SK-N-MC (cell line): ENCODE results near the gene SMC6.

Experiments
- DNase-seq: peaks from one replicate; pipeline ENCODE4 v3.0.0-alpha.2; 2011; ENCODE audit warnings: low read depth, low spot score
- H3K27ac ChIP-seq: fragments of 200-600 bp; sonication (generic); 2 replicates; pipeline ENCODE4 v1.5.1; 2016; ENCODE audit warnings: mixed run types
- H3K36me3 ChIP-seq: fragments of 200-600 bp; sonication (generic); 2 replicates; pipeline ENCODE4 v1.6.1; 2017; ENCODE audit warnings: antibody characterized with exemption, low read length, mixed read lengths; ENCODE audit not compliant: insufficient read depth
- H3K4me3 ChIP-seq: fragments of 200-600 bp; sonication (generic); 2 replicates; pipeline ENCODE4 v1.5.1; 2016
- H3K9ac ChIP-seq: fragments of 200-600 bp; sonication (generic); 2 replicates; pipeline ENCODE4 v1.8.0; 2017; ENCODE audit warnings: mixed run types, mixed read lengths; ENCODE audit not compliant: insufficient read length
- H3K9me3 ChIP-seq: fragments of 200-600 bp; sonication (generic); 2 replicates; pipeline ENCODE4 v1.6.1; 2017; ENCODE audit warnings: low read depth, mild to moderate bottlenecking, antibody characterized with exemption, low read length, moderate library complexity, mixed read lengths
- EZH2 ChIP-seq: fragments of 200-600 bp; sonication (generic); IDR thresholded peaks from one replicate; pipeline ENCODE4 v1.6.1; 2017; ENCODE audit warnings: antibody characterized with exemption
- FOXP2 ChIP-seq: optimal IDR thresholded peaks from 2 replicates; pipeline ENCODE3; 2011; ENCODE audit warnings: mild to moderate bottlenecking, moderate library complexity; ENCODE audit not compliant: insufficient read depth; ENCODE audit errors: extremely low read length, control extremely low read depth
- POLR2AphosphoS5 ChIP-seq: IDR thresholded peaks from 2 replicates; pipeline ENCODE4 v1.6.1; 2012; ENCODE audit warnings: mild to moderate bottlenecking, low read depth, low read length, borderline replicate concordance

SMC6 gene

DNA sequence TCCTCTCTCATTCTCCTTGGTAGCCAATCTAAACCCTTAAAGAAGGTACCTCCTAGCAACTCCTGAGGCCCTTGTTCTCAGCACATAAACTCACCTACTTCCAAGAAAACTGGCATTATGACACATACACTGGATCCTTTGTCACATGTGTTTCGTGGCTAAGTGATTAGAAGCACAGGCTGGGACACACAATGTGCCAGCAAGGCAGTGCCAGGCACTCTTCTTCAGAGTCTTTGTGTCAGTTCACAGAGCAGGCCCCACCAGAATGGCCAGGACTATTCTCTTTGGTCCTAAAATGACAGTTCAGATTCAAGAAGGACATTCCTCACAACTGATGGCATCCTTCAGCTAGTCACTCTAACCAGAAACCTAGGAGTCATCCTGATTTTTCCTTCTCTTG is 40.3 kb downstream of the SMC6 start:
- Histone ChIP-seq H3K27ac (no peak overlapping the region), H3K9ac (no peak overlapping the region), H3K9me3 (no peaks in the 10 kb centered on the region), H3K36me3 (peaks cover 63% of the 10 kb centered on the region), H3K4me3 (no peak overlapping the region)
- TF ChIP-seq POLR2AphosphoS5 (no peak), FOXP2 (no peak), EZH2 (no peak)
- DNase-seq: no peak

DNA sequence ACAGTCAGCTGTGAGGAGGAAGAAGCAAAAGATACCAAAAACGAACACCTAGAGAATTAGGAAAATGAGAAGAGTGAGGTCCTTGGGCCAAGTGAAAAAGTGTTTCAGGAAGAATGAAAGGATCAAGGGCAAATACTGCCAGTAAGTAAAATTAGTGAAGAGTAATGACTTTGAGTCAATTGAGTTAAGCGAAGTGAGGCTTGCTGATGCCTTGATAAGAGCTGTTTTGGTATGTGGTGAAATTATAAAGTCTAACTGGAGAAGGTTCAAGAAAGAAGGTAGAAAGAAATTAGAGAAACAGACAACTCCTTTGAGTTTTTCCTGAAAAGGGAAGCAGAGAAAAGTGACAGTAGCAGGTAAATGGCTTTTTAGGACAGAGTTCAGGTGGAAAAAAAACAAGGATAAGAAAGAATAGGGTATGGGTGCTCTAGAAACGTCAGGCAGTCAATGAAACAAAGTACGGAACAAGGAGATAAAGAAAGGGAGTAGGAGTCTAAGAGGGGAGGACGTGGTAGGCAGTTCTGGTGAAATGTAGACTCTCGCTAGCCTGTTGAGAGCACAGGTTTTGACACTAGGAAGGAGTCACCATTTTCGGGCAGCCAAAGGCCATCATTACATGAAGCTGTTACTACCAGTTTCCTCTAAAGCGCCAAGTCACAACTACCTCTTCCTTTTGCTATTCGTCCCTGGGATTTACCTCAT is 42.9 kb downstream of the SMC6 start:
- H3K9me3 ChIP-seq: no peaks in the 10 kb centered on the region
- peaks cover 60% of the 10 kb centered on the region for H3K36me3 ChIP-seq
- H3K4me3 ChIP-seq: no peak overlapping the region
- no peak for DNase-seq
- H3K9ac ChIP-seq: no peak overlapping the region
- H3K27ac ChIP-seq: no peak overlapping the region
- TF ChIP-seq FOXP2 (no peak), EZH2 (no peak), POLR2AphosphoS5 (no peak)

DNA sequence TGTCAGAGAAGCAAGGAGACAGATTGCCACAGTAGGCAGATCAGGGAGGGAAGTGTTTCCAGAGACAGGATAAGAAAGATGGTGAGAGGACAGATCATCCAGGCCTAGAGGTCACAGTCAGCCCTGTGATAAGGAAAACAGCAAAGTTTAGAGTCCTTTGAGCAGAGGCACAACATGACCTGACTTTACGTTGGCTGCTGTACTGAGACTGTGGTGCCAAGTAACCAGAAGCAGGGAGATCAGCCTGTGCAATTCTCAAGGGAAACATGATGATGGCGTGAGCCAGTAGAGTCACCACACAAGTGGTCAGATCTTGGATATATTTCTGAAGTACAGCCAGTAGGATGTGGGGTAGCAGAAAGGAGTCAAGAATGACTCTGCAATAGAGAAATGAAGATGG is 43.7 kb downstream of the SMC6 start:
- H3K36me3 ChIP-seq: peaks cover 63% of the 10 kb centered on the region

DNA sequence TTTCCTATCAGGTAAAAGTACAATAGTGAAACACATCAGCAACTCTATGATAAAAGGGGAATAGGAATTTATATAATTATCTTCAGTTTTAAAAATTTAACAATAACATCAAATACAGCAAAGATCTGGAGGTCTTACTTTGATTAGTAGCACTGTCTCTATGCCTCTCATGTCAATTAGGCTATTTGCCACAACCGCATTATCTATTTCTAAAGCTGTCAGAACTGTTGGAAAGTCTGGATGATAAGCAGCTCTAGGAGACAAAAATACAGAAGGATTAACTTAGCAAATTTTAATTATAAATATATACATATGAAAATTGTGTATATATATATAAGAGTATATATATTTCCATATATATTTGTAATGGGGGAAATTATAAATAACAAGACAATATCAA is 45.1 kb downstream of the SMC6 start:
- Histone ChIP-seq H3K9me3 (no peaks in the 10 kb centered on the region), H3K9ac (no peak overlapping the region), H3K4me3 (no peak overlapping the region), H3K27ac (no peak overlapping the region), H3K36me3 (peaks cover 58% of the 10 kb centered on the region)
- DNase-seq: no peak
- no peak for TF ChIP-seq EZH2
- no peak for TF ChIP-seq FOXP2
- no peak for TF ChIP-seq POLR2AphosphoS5

More for the DNA sequence above, 43.7 kb downstream of the SMC6 start:
- Histone ChIP-seq H3K9me3 (no peaks in the 10 kb centered on the region), H3K27ac (no peak overlapping the region), H3K9ac (no peak overlapping the region), H3K4me3 (no peak overlapping the region)
- no peak for TF ChIP-seq FOXP2
- TF ChIP-seq EZH2: no peak
- TF ChIP-seq POLR2AphosphoS5: no peak
- no peak for DNase-seq

DNA sequence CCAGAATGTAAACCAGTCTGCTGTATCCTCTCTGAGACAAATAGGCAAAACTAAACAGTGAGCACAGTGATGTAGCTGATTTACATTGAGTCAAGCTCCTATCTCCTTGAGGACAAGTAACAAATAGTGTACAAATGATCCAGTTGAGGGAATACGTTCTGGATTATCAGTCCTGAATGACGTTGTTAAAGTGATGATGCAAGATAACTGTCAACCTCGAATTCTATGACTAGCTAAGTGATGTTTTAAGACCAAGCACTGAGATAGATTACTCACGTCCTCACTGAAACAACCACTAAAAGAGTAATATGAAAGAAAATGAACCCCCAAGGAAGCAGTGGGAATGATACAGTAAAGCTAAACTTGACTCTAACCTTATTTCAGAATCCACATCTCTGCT is 46.8 kb downstream of the SMC6 start:
- H3K9me3 ChIP-seq: no peaks in the 10 kb centered on the region
- TF ChIP-seq EZH2: no peak
- no peak for TF ChIP-seq POLR2AphosphoS5
- TF ChIP-seq FOXP2: no peak
- H3K36me3 ChIP-seq: peaks cover 57% of the 10 kb centered on the region
- no peak overlapping the region for H3K27ac ChIP-seq
- no peak overlapping the region for H3K9ac ChIP-seq
- H3K4me3 ChIP-seq: no peak overlapping the region
- DNase-seq: no peak

DNA sequence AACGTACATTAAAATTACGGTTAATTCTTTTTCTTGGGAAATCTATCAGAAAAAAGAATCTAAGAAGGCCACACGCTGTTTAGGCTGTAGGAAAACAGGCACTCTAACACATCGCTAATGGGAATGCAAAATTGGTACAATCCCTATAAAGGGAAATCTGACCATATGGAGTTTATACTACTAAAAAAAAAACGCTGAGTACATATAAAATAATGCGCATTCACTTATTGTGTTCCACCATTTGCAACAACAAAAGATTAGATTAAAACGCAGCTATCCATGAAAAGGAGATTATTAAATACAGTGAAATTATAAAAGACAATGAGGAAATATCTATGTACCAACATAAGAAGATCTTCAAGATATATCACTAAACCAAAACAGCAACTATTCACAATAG is 62.8 kb downstream of the SMC6 start:
- no peak overlapping the region for H3K27ac ChIP-seq
- H3K9ac ChIP-seq: no peak overlapping the region
- TF ChIP-seq POLR2AphosphoS5 (no peak), FOXP2 (no peak), EZH2 (no peak)
- no peaks in the 10 kb centered on the region for H3K9me3 ChIP-seq
- H3K36me3 ChIP-seq: peaks cover 70% of the 10 kb centered on the region
- H3K4me3 ChIP-seq: no peak overlapping the region
- DNase-seq: no peak

DNA sequence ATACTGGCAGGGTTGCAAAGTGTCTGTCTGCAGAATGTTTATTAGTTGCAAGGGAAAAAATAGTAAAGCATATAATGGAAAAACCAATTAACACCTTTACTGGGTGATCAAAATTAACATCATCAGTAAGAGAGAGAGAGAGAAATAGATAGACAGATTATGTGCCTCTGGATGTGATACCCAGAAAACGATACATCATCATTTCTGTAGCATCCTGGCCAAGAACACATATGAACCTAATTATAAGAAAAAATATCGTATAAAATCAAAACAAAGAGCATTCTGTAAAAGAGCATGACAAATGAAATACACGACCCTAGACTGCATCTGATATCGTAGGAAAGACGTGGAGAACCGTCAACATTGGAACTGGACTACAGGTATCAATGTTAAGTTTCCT is 64.6 kb downstream of the SMC6 start:
- H3K27ac ChIP-seq: no peak overlapping the region
- no peak for DNase-seq
- H3K9ac ChIP-seq: no peak overlapping the region
- H3K36me3 ChIP-seq: peaks cover 56% of the 10 kb centered on the region
- no peak for TF ChIP-seq FOXP2
- TF ChIP-seq POLR2AphosphoS5: no peak
- no peak for TF ChIP-seq EZH2
- H3K4me3 ChIP-seq: no peak overlapping the region
- no peaks in the 10 kb centered on the region for H3K9me3 ChIP-seq

DNA sequence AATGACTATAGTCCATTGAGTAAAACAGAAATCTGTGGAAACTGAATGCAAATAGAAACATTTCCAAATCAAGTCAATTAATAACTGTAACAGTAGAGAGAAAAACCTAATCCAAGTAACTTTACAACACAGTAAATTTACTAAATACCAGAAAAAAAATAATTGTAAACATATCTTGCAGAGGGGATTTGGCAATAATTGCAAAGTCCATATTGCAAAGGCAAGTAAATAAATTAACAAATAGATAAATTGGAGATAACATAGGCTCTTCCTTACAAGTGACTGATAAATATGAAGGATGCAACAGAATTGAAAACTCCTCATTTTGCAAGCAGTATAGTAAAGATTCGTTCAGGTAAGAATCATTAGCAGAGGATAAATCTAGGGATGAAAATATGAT is 65.0 kb downstream of the SMC6 start:
- TF ChIP-seq EZH2: no peak
- no peak for TF ChIP-seq FOXP2
- TF ChIP-seq POLR2AphosphoS5: no peak
- Histone ChIP-seq H3K27ac (no peak overlapping the region), H3K9me3 (no peaks in the 10 kb centered on the region), H3K36me3 (peaks cover 56% of the 10 kb centered on the region), H3K4me3 (no peak overlapping the region), H3K9ac (no peak overlapping the region)
- DNase-seq: no peak

DNA sequence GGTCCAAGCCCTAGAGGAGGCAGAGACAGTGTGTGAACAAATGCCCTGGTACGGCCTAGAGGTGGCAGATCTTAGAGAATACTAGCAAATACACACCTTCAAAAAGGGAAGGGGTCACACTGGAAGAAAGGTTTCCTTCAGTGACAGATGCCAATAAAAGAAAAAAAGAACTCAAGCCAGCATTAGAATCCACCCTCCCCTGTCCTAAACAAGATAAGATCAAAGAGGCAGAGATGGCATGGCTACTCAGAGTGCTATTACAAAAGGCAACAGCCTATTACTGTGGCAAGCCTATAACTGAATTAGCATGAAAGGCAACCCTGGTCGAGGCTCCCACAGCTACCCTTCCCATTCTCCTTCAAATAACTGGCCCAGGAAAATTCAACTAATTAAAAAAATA is 69.6 kb downstream of the SMC6 start:
- Histone ChIP-seq H3K36me3 (peaks cover 57% of the 10 kb centered on the region), H3K27ac (no peak overlapping the region), H3K9me3 (no peaks in the 10 kb centered on the region), H3K4me3 (no peak overlapping the region), H3K9ac (no peak overlapping the region)
- DNase-seq: no peak
- TF ChIP-seq EZH2 (no peak), FOXP2 (no peak)
